GM19438 (cell line): ENCODE results near the gene ESRP2.

Experiments
- ATAC-seq: cut with Tn5 transposase; IDR thresholded peaks from one replicate; pipeline ENCODE4 v1.9.1; 2021; ENCODE audit warnings: low read depth; ENCODE audit not compliant: unreplicated experiment

The ESRP2 gene

GRCh38 chr16:68235887-68236136, at the start of gene ESRP2:
Gene ESRP2, minus strand, starts transcription at chr16:68236127. Its CDS starts 82 bp downstream, at chr16:68236045.
- no peak for ATAC-seq

GRCh38 chr16:68285683-68286082, 49.8 kb upstream of the ESRP2 start:
- no peak for ATAC-seq

GRCh38 chr16:68284847-68285246, 48.9 kb upstream of the ESRP2 start:
- no peak for ATAC-seq

- ATAC-seq: peak; percentile 54
Observed at GRCh38 chr16:68283801-68284598, 48.1 kb upstream of the ESRP2 start.

GRCh38 chr16:68283346-68283745, 47.4 kb upstream of the ESRP2 start:
- ATAC-seq: no peak

GRCh38 chr16:68282064-68282452, 46.1 kb upstream of the ESRP2 start:
- ATAC-seq: no peak

GRCh38 chr16:68281368-68282063, 45.6 kb upstream of the ESRP2 start:
- ATAC-seq: no peak

GRCh38 chr16:68279726-68280558, 44.0 kb upstream of the ESRP2 start:
- ATAC-seq: no peak

- no peak for ATAC-seq
Observed at GRCh38 chr16:68276223-68276622, 40.3 kb upstream of the ESRP2 start.

GRCh38 chr16:68275611-68276191, 39.8 kb upstream of the ESRP2 start:
- no peak for ATAC-seq

GRCh38 chr16:68274441-68274840, 38.5 kb upstream of the ESRP2 start:
- no peak for ATAC-seq

GRCh38 chr16:68273896-68274295, 38.0 kb upstream of the ESRP2 start:
- no peak for ATAC-seq

- ATAC-seq: no peak
Observed at GRCh38 chr16:68273459-68273858, 37.5 kb upstream of the ESRP2 start.

GRCh38 chr16:68272507-68273209, 36.7 kb upstream of the ESRP2 start:
- ATAC-seq: no peak

- ATAC-seq: no peak
Observed at GRCh38 chr16:68270353-68270752, 34.4 kb upstream of the ESRP2 start.

- no peak for ATAC-seq
Observed at GRCh38 chr16:68269793-68270192, 33.9 kb upstream of the ESRP2 start.

- ATAC-seq: no peak
Observed at GRCh38 chr16:68267612-68268405, 31.9 kb upstream of the ESRP2 start.

GRCh38 chr16:68265078-68265920, 29.4 kb upstream of the ESRP2 start:
- peak; percentile 12 for ATAC-seq
